Fibroblast of skin of right biceps (primary cell): ENCODE measurements around the gene BCAR1.

Experiments used
- DNase-seq: peaks from one replicate; pipeline ENCODE4 v3.0.0-alpha.2; 2013

The BCAR1 gene

DNA sequence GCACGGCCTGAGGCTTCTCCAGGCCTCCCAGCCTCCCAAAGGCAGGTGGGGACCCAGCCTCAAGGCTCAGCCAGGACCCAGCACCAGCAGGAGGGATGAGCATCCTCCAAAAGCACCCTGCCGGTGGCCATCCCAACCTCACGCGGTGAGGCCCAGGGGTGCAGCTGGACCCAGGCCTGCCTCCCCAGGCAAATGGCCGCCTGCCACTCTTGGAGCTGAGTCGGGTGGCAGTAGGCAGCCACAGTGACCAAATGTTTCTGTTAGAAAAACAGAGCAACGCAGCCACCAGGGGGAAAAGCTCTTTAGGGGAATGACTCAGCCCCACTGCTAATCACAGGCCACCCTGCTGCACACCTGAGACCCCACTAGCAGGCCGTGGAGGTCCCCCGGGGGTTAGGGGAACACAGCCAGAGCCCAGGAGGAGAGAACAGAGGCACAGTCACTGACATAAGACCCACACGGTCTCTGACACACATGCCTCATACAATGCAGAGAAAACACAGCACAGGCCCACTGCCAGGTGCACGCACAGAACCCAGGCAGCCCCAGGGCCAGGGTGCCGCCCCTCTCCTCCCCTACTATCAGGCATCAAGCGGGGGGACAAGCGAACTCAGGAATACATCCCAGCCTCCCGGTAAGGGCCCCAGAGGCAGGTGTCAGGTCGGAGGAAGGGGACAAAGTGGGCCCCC lies 12.4 kb downstream of the BCAR1 start:
- peak; percentile 49 for DNase-seq

DNA sequence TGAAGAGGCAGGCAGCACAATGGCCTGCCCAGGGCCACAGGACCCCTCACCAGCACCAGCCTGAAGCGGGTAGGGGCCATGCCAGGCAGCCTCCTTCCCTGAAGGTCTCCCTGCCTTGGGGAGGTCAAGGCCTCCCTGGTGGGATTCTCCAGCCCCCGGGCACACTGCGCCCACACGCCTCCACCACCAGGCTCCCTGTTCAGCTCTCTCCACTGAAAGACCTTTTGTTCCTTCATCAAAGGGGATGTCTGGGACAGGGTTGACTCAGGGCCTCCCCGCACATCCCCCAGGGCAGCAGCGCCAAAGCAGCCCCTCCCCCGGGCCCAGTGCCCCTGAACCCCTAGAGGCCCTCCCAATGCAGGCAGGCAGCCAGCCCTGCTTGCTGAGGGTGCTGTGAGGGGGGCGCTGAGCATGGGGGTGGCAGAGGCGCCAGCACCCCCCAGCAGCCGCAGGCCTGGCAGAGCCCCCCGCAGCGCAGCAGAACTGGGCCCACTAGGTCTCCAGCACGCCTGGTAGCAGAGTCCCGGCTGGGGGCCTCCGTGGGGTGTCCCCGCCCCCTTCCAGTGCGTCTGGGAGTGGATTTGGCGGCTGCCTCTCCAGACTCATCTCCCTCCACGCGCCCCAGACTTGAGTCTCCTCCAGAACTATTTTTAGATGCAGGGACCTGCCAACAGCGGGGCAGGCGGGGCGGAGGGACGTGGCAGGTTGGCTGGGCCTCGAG lies 13.1 kb downstream of the BCAR1 start:
- DNase-seq = peak; percentile 94

DNA sequence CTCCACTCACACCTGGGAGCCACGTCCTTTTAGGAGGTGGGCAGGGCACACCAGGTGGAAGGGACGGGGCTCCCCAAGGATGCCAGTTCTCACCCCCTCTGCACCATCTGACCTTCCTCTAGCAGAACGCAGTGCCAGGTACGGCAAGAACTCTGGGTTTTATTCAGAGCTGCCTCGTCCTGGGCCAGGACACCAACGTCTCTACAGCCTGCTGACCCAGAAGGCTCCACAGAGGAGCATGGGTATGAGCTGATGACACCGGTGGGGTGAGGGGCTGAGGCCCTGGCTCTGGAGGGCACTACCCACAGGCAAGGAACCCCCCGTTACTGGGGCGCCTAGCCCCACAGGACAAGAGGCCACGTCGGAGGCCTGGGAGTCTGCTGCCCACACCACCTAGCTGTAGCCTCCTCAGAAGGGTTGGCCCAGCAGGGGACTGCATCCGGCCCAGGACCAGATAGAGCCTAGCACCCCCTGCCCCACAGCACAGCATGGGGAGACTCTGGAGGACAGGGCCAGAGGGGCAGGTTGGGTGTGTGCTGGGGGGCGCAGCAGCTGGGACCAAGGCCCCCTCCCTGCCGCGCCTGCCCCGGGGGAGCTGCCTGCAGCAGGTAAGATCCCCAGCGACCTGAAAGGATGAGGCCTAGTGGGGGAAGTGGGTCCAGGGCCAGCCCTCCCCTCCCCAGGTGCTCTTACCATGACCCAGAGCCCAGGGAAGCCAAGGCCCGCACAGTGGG lies 13.9 kb downstream of the BCAR1 start:
- DNase-seq = no peak

DNA sequence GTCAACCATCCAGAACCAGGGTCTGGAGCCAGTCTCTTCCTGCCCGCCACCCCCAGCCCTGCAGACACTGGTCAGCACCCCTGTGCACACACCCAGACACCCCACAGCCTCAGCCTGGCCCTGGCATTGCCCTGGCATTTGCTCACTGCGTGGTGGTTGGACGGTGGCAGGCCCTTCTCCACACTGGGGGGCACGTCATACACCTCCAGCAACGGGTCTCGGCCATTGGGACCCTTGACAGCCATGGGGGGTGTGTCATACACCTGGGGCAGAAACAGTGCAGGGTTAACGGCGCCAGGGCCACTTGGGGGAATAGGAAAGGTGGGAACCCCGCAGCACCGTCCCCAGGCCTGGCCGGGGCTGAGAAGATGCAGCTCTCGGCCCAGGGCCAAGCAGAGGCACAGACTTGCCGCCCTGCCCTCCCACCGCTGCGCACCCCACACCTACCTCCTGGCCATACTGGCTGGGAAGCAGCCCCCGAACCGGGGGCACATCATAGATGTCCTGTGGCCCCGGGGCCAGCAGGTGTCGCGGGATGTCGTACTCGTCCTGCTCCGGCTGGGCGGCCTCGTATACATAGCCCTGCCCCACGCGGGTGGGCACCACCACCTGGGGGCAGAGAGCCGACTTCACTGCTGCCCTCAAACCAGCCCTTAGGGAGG lies 14.6 kb downstream of the BCAR1 start:
- no peak for DNase-seq

DNA sequence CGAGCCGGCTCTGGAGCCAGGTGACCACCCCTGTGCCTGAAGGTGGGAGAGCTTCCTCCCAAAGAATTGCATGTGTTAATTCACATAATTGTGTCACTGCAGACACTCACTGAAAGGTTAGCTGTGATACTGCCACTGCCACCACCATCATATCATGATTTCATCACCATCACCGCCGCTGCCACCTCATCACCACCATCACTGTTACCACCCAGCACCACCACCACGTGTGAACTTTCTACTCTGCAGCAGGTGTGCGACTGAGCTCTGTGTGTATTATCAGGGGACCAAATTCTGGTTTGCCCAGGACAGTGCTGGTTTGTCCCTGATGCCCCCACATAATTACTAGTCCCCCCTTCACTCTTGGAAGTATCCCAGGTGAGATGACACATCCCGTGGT lies 15.2 kb downstream of the BCAR1 start:
- DNase-seq = no peak

DNA sequence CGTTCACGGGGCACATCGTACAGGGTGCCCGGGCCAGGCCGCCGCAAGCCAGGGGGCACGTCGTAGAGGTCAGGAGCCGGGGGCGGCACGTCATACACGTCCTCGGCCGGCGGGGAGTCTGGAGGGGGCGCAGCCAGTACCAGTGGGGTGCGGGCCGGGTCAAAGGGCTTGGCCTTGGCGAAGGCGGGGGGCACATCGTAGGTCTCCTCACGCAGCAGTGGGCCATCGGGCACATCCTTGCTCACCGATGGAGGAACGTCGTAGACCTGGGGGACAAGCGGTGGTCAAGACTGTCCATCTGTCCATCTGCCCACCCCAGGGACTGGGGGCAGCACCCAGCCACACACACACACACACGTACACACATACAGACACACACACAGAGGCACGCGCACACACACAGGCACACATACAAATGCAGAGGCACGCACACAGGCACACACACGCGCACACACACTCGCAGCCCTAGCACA lies 15.7 kb downstream of the BCAR1 start:
- no peak for DNase-seq

DNA sequence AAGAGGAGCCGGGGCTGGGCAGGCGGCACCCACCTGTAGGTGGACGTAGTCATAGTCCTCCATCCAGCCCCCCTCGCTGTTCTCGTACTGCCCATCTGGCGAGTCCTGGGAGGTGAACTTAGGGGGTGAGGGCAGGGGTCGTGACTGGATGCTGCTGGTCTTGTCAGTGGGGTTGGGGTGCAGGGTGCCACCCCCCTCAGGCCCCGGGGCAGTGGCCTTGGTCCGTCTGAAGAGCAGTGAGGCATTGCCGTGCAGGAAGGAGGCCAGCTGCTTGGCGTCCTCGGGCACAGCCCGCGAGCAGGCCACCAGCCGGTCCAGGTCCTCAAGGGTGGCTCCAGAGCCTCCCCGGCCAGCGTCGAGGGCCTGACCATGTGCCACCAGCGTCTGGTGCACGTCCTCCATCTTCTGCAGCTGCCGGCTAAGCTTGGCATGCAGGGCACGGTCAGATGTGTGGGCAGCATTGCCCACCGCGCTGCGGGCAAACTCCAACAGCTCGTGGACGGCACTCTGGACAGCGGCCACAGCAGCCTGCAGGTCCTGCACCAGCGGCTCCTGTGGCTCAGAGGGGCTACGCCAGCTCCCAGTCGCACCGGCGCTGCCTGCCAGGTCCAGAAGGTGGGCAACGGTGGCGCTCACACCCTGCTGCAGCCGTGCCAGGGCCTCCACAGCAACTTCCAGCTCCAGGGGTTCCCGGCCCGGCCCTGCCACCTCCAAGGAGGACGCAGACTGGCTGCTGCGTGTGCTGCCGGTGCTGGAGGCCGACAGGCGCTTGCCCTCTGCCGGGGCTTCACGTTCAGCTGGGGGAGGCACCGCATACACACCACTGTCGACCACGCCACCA lies 16.3 kb downstream of the BCAR1 start:
- no peak for DNase-seq

DNA sequence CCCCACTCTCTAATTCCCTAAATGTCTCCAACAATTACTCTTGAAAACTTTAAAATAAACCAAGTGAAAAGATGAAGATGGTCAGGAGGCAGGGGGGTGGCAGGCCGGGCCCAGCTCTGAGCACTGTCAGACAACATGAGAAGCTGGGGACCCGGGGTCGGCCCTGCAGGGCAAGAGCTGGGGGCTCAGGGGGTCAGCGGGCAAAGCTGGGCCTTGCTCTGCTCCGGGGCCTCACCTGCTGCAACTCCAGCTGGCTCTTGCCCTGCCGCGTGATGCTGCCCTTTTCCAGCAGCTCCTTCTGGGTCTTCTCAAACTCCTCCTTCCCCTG lies 17.8 kb downstream of the BCAR1 start:
- no peak for DNase-seq

DNA sequence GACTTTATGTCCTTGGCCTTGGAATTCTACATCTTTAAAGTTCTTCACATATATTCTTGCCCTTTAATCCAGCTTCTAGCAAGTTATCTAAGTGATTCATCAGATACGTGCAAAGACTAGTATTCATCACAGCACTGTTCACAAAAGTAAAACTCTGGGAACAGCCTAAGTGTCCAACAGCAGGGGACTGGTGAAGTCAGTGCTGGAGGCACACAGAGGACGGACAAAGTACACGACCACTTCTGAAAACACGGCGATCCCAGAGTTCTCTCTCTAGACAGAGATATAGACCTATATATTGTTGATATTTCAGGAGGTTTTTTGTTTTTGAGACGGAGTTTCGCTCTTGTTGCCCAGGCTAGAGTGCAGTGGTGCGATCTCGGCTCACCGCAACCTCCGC lies 19.9 kb downstream of the BCAR1 start:
- no peak for DNase-seq

DNA sequence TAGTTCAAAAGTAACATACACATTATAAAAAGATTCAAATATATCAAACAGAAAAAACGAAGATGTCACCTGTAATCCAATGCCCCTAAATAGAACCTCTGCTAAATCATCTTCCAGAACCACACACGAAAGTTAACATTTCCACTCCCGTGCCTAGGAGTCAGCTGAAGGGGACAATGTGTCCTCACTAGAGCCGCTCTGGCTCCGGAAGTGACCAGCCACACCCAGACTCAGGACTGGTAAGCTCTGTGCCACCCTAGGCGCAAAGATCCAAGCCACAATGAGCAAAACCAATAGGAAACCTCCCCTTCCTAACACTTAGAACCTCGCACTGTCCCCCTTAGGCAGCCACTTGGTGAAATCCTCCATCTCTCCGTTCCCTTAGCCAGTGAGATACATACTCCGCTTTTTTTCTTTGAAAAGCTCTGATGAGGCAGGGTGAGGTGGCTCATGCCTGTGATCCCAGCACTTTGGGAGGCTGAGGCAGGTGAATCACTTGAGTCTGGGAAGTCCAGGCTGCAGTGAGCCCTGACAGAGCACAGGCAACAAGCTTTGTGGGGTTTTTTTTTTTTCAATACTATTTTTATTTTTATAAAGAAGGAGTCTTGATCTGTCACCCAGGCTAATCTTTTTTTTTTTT lies 20.8 kb downstream of the BCAR1 start:
- no peak for DNase-seq

DNA sequence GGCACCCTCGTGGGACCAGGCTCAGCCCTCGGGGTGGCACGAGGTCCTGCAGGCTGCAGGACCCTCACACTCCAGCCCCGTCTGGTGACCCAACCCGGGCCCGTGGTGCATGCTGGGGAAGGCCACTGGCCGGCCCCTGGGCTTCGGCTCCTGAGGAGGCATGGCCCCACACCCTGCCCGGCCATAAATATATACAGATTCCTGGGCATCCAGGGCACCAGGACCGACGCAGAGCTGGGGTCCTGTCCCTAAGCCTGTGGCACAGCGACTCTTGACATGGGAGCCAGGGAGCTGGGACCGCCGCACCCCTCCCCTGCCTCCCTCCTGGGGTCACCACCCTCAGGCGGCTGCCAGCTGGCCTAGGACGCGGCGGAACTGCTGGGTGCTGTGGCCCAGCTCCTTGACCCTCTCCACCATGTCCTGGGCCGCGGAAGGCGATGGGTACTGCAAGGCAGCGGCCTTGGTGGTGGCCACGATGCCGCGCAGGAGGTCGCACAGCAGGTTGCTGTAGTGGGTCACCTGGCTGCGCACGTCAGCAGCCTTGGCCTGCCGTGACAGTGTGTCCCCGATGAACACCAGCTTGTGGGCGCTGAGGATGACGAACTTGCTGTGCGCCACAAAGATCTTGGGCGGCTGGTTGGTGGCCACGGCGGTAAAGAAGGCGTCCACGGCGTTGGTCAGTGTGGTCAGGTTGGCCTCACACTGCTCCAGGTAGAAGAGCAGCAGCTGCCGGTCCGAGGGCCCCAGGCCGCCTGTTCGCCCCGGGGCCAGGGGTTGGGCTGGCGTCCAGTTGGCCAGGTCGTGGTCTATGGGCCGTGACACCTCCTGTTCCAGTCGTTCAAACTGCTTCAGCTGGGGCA lies 22.0 kb downstream of the BCAR1 start:
- no peak for DNase-seq

DNA sequence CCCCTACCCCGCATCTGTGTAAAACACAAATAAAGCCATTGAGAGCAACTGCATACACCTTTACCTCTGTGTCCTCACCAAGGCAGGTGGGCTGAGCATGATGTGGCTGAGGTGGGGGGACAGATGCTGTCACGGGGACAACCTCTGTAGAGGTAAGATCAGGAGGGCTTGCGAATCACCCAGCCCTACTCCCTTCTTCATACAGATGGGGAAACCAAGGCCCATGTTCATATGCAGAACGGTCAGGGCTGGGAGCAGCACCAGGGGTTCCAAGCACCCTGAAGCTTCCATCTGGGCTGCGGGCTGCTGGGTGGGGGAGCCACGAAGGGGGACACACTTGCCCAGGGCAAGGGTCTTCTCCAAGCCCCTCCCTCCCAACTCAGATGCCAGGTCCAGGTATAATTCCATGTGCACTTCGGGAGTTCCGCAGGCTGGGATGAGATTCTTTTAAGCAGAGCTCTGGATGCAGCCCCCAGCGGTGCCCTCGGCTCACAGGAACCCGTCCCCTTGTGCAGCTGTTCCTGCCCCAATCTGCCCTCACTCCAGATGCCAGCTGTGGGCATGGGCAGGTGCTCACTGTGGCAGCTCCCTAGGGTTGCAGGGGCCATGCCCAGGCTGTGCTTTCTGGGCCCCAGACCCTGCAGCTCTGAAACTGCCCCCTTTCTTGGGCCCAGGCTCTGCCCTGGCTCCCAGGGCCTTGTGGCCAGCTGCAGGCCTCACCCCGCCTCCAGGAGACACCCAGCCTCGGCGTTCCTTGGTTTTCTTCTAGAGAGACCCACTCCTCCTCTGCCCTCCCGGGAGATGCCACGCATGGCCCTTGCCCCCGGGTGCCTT lies 23.1 kb downstream of the BCAR1 start:
- no peak for DNase-seq

DNA sequence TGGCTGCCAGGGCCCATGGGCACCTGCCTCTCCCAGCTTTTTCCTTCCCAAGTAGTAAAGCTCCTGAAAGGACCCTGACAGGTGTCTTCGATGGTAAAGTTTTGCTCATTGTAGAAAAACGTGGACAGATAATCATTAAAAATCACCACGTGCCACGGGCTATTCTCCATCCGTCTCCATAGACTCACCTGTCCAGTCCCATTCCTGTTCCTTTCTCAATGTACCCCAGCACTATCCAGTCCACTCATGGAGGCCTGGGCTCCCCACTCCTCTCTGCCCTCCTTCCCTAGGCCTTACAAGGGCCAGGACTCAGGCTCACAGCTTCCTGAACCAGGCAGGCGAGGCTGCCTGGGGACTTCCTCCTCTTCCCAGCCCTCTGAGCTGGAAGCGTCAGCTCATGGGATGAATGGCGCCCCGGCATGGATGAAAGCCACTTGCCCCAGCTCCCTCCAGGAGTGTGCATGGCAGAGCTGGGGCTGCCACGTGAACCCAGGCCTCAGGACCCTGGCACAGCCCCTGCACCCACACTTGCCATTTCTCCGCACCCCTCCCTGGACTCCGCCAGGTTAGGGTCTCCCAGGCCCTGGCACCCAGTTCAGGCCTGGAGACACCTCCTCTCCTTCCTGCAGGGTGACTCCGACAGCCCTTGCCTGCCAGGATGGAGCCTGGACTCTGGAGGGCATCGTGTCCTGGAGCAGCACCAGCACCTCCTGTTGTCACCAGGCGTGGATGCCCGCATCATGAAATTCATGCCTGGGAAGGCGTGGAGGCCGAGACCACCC lies 23.9 kb downstream of the BCAR1 start:
- no peak for DNase-seq

DNA sequence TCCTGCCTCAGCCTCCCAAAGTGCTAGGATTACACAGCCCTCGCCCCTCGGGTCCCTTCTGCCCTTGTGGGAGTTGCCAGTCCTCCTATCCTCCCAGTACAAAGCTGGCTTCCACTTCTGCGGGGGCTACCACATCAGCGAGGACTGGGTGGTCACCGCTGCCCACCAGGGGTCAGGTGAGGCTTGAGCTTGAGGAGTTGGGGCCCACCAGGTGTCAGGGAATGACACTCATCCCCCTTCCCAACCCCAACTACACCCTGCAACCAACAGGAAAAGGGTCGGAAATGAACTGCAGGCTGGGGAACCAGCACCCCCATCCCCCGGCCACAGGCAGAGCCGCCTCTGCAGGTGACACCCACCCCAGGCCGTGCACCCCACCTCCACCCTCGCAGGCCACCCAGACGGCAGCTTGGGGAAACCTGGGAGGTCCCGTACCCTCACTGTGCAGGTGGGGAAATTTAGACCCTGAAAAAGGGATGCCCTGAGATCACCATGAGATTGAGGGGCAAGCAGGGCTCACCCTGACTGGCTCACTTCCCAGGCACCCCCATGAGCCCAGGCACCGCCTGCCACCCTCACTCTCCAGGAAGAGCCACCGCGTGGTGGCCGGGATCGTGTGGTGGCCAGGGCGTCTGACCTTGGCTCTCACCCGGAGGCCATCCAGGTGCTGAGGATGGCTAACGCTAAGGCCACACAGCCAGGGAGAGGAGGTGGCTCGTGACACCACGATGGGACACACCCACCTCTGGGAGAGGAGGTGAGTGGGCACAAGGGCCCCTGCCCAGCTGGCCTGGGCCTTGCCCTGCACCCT lies 24.7 kb downstream of the BCAR1 start:
- DNase-seq = no peak

DNA sequence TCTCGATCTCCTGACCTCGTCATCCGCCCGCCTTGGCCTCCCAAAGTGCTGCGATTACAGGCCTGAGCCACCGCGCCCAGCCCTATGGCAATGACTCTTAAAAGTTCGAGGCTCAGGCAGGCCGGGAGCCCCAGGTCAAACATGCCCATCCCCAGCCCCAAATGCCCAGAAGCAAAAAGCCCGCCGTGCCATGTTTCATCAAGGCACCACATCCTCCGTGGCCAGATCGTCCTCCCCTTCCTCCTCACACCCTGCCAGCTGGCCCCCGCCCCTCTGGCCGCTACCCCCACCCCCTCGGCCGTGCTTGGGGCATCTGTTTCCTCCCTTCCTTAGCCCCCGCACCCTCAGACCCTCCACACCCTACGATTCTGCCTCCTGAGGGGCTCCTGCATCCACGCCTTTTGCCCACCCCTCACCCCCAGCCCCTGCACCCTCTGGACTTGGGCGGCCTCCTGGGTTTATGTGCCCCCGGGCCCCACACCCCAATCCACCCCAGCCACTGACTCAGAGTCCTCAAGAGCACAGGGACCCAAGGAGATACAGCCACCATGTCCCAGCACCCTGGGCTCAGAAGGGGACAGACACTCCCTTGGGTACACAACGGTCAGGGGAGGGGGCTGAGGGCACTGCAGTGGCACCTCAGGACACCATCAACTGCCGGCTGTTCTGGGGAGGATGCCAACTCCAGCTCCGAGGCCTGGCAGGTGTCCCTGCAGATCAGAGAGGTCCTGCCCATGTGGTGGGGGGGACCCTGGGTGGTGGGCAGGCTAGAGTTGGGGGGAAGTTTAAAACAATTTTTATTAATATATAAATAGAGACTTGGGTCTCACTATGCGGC lies 25.5 kb downstream of the BCAR1 start:
- no peak for DNase-seq

DNA sequence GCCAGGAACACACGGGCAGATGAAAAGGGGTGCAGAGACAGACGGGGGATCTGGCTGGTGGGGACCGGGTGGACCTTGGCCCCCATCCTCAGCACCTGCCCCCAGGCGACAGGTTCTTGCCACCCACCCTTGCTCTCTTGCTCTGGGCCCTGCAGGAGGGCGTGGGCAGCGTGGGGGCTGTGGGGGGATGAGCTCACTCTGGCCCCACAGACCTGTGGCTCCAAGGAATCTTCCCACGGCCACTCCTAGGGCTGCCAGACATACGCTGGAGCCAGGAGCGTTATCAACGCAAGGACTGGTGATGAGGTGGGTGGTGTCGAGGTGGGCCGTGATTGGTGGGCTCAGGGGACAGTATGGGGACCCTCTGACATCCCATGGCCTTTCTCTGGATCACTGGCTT lies 26.3 kb downstream of the BCAR1 start:
- peak; percentile 22 for DNase-seq

DNA sequence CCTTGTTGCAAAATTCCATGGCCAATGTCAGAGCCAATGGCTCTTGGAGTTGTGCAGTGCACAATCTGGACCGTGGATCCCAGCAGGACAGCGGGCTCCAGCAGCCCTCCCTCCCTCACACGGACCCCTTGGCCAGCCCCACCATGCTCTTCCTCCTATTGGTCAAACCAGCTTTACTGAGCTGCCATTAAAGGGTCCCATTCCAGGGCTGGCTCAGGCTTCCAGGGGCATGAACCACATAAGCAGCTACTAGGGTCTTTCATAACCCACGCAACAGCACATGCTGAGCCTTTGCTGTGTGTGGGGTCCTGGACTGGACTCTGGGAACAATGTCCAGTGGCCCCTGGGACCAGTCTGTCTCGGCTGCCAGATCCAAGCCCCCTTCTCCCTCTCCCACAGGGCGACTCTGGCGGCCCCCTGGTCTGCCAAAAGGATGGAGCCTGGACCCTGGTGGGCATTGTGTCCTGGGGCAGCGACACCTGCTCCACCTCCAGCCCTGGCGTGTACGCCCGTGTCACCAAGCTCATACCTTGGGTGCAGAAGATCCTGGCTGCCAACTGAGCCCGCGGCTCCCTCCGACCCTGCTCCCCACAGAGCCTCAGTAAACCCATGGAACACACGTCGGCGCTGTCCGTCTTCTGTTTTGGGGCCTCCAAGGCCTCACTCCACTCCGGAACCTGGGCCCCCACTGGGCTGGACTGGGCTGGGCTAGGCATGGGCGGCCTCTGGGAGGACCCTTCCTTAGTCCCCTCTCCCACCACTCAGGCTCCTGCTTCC lies 26.9 kb downstream of the BCAR1 start:
- DNase-seq = no peak
